Measurements from ENCODE around the gene IL36B.
"Not testable (repeated sequence)": the region's sequence is repeated elsewhere in the genome, so short reads cannot be mapped to it uniquely, and the experiment has no call there.

IL36B gene

GRCh38 chr2:113052396-113052917 lies at the start of gene IL36B:
Gene IL36B, minus strand, starts transcription at chr2:113052867.
- no peak for TF ChIP-seq ZNF274 (IDR thresholded peaks at IDR 0.05; ENCODE audit: low read depth, low read length)
- no peak within 1 kb of the TSS for H3K4me3 ChIP-seq (ENCODE audit: low read length)

DNA sequence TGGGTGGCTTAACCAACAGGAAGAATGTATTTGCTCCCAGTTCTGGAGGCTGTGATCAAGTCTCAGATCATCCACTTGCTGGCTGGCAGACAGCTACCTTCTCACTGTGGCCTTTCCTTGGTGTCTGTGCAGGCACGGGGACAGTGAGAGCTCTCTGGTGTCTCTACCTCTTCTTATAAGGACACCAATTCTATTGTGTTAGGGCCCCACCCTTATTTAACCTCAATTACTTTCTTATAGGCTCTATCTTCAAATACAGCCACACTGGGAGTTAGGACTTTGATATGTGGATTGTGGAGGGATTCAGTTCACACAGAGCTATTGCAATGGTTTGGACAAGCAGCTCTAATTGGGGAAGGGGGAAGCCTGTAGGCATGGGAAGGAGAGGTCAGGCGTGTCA lies 49.5 kb upstream of the IL36B start:
- no peak overlapping the region for H3K4me3 ChIP-seq (ENCODE audit: low read length)
- no peak for TF ChIP-seq ZNF274 (IDR thresholded peaks at IDR 0.05; ENCODE audit: low read depth, low read length)

- H3K4me3 ChIP-seq (ENCODE audit: low read length): no peak overlapping the region
- TF ChIP-seq ZNF274 (IDR thresholded peaks at IDR 0.05; ENCODE audit: low read depth, low read length): no peak
Observed at GRCh38 chr2:113098532-113098931, 45.9 kb upstream of the IL36B start.

- TF ChIP-seq ZNF274 (IDR thresholded peaks at IDR 0.05; ENCODE audit: low read depth, low read length): no peak
- no peak overlapping the region for H3K4me3 ChIP-seq (ENCODE audit: low read length)
Observed at GRCh38 chr2:113098041-113098440, 45.4 kb upstream of the IL36B start.

DNA sequence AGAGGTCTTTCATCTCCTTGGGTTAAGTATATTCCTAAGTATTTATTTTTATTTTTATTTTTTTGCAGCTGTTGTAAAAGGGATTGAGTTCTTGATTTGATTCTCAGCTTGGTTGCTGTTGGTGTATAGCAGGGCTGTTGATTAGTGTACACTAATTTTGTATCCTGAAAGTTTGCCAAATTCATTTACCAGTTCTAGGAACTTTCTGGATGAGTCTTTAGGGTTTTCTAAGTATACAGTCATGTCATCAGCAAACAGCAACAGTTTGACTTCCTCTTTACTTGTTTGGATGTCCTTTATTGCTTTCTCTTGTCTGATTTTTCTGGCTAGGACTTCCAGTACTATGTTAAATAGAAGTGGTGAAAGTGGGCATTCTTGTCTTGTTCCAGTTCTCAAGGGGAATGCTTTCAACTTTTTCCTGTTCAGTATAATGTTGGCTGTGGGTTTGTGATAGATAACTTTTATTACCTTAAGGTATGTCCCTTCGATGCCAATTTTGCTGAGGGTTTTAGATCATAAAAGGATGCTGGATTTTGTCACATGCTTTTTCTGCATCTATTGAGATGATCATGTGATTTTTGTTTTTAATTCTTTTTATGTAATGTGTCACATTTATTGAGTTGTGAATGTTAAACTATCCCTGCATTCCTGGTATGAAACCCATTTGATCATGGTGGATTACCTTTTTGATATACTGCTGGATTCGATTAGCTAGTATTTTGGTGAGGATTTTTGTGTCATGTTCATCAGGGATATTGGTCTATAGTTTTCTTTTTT lies 44.4 kb upstream of the IL36B start:
- H3K4me3 ChIP-seq (ENCODE audit: low read length): not testable (repeated sequence)

DNA sequence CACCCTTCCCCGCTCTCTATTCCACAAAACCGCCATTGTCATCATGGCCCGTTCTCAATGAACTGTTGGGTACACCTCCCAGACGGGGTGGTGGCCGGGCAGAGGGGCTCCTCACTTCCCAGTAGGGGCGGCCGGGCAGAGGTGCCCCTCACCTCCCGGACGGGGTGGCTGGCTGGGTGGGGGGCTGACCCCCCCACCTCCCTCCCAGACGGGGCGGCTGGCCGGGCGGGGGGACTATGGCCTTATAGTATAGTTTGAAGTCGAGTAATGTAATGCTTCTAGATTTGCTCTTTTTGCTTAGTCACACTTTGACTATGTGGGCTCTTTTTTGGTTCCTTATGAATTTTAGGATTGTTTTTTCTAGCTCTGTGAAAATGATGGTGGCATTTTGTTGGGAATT lies 43.6 kb upstream of the IL36B start:
- H3K4me3 ChIP-seq (ENCODE audit: low read length): not testable (repeated sequence)

- H3K4me3 ChIP-seq (ENCODE audit: low read length): no peak overlapping the region
- TF ChIP-seq ZNF274 (IDR thresholded peaks at IDR 0.05; ENCODE audit: low read depth, low read length): no peak
Observed at GRCh38 chr2:113093613-113093977, 40.9 kb upstream of the IL36B start.

DNA sequence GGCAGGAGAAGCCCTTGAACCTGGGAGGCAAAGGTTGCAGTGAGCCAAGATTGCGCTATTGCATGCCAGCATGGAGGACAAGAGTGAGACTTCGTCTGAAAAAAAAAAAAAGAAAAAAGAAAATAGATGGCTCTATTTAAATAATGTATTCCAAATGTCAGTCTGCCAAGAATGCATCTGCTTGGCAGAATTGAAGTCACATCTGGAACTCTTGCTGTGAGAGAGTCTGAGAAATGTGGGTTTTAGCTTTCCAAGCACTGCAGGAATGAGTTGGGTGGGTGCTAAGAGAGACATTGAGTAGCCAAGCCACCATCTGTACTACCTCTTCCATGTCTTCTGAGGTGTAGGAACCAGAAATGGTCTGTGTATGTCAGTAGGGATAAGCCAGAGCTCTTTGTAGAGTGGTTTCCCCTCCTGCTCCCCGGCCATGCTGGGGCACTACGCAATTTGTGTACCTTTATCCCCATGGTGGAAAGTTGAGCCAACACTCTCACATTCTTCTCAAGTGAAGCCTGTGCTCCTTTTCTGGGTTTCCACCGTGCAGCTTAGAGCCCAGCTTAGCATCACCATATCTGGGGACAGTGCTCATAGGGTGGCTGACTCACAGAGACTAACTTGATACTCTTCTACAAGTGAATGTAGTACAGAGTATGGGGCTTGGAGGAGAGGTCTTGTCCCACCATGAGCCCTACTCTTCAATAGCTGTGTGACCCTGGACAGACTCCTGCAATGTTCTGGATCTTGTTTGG lies 40.4 kb upstream of the IL36B start:
- TF ChIP-seq ZNF274 (IDR thresholded peaks at IDR 0.05; ENCODE audit: low read depth, low read length): no peak

GRCh38 chr2:113091231-113091896 lies 38.7 kb upstream of the IL36B start:
- no peak for TF ChIP-seq ZNF274 (IDR thresholded peaks at IDR 0.05; ENCODE audit: low read depth, low read length)

More for the DNA sequence above, 40.4 kb upstream of the IL36B start:
- no peak overlapping the region for H3K4me3 ChIP-seq (ENCODE audit: low read length)

DNA sequence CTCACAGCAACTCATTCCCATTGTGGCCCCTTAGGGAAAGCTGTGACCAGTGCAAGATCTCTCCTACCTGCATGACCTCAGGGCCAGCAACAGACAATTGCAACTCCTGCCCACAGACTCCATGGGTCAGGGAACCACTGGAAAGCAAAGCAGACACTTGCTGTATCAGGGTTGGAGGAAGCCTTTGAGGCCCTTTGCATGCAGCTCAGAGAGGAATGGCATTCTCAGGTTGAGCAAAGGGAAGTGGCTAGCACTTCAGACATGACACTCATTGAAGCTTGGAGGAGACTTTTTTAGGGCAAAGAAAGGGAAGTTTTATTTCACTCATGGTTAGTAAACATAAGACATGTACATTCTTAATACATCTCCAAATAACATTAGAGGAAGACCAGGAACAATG lies 37.2 kb upstream of the IL36B start:
- no peak for TF ChIP-seq ZNF274 (IDR thresholded peaks at IDR 0.05; ENCODE audit: low read depth, low read length)
- no peak overlapping the region for H3K4me3 ChIP-seq (ENCODE audit: low read length)

More at GRCh38 chr2:113091231-113091896, 38.7 kb upstream of the IL36B start:
- H3K4me3 ChIP-seq (ENCODE audit: low read length): no peak overlapping the region

GRCh38 chr2:113088213-113088992 lies 35.7 kb upstream of the IL36B start:
- TF ChIP-seq ZNF274 (IDR thresholded peaks at IDR 0.05; ENCODE audit: low read depth, low read length): no peak
- H3K4me3 ChIP-seq (ENCODE audit: low read length): no peak overlapping the region

DNA sequence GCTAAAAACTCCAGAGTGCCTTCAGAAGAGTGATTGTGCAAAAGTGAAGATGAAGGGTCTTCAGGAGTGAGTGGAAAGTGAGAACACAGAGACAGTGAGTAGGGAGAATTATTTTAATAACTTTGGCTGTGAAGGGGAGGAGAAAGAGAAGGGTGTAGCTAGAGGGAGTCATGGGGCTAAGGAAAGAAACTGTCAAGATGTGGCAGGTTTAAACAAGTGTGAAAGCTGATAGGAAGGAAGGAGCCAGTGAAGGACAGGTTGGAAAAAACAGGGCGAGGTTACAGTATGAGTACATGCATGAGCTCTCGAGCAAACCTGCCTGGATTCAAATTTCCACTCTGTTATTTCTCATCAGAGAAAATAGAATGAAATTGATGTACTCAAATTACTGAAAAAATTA lies 32.9 kb upstream of the IL36B start:
- no peak for TF ChIP-seq ZNF274 (IDR thresholded peaks at IDR 0.05; ENCODE audit: low read depth, low read length)
- no peak overlapping the region for H3K4me3 ChIP-seq (ENCODE audit: low read length)

DNA sequence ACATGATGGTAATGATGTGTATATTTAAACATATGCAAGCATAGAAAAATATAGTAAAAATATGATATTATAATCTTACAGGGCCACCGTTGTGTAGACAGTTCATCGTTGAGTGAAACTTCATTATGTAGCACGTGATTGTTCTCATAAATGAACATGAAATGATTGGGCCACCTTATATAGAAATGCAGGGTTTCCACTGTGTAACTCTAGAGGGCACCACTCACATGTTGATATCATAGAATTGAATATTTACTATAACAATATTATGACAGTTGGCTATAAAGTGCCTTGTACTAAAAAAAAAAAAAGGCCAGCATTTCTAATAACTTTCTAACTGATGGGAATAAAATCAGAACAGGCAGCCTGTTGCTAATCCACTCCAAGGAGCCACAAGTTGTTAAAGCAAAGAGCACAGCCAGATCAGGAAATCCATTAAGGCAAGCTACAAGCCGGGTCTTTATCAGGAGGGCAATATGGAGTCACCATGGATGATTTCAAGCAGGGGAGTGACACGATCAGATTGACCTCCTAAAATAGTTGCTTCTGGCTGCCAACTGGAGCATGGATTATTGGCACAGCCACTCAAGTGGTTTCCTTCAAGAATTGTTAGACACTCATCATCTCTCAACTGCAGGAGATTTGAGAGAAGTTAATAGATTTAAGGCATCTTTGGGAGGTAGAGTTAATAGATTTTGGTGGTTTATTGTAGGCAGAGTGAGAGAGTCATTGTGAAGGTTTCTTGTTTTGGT lies 31.8 kb upstream of the IL36B start:
- H3K4me3 ChIP-seq (ENCODE audit: low read length): no peak overlapping the region
- TF ChIP-seq ZNF274 (IDR thresholded peaks at IDR 0.05; ENCODE audit: low read depth, low read length): no peak

Data from GM08714 (cell line).